HepG2 (cell line): ENCODE data around the gene CDK12. TPM values are rescaled to one million over a fixed set of nuclear protein-coding genes. Genes with fewer than 3 reads are reported as not detected.

ENCODE experiments used
- CEBPG ChIP-seq: IDR thresholded peaks from 2 replicates; pipeline ENCODE4 v1.6.1; 2016
- CHD2 ChIP-seq: IDR thresholded peaks from 2 replicates; pipeline ENCODE4 v1.6.1; 2011; ENCODE audit warnings: low read depth, low read length, improper control_type of control experiment
- HCFC1 ChIP-seq: fragments of 150-350 bp; IDR thresholded peaks from 2 replicates; pipeline ENCODE4 v1.6.1; 2014; ENCODE audit warnings: low read depth, low read length
- KAT8 ChIP-seq: IDR thresholded peaks from 2 replicates; pipeline ENCODE4 v1.6.1; 2016; ENCODE audit warnings: missing genetic modification reagents, missing compliant biosample characterization
- MIER3 ChIP-seq: IDR thresholded peaks from 2 replicates; pipeline ENCODE4 v1.6.1; 2016; ENCODE audit warnings: missing compliant biosample characterization, borderline replicate concordance
- MXI1 ChIP-seq: IDR thresholded peaks from 3 replicates; pipeline ENCODE4 v1.6.1; 2012; ENCODE audit warnings: low read depth, low read length, inconsistent platforms, borderline replicate concordance
- NRL ChIP-seq: sonication (generic); formaldehyde crosslinking; IDR thresholded peaks from 2 replicates; pipeline ENCODE4 v1.5.0; 2020; ENCODE audit warnings: missing genetic modification reagents, mild to moderate bottlenecking, moderate library complexity, borderline replicate concordance
- REXO4 ChIP-seq: sonication (generic); formaldehyde crosslinking; IDR thresholded peaks from 2 replicates; pipeline ENCODE4 v1.8.0; 2022; ENCODE audit warnings: missing genetic modification reagents, mild to moderate bottlenecking, borderline replicate concordance
- SALL1 ChIP-seq: sonication (generic); formaldehyde crosslinking; IDR thresholded peaks from 2 replicates; pipeline ENCODE4 v1.8.0; 2022; ENCODE audit warnings: mild to moderate bottlenecking, missing genetic modification reagents
- SIX1 ChIP-seq: sonication (generic); formaldehyde crosslinking; IDR thresholded peaks from 2 replicates; pipeline ENCODE4 v1.4.0; 2020; ENCODE audit warnings: missing genetic modification reagents, borderline replicate concordance
- SPEN ChIP-seq: sonication (generic); formaldehyde crosslinking; IDR thresholded peaks from 2 replicates; pipeline ENCODE4 v1.5.1; 2020; ENCODE audit warnings: low read depth, mild to moderate bottlenecking, missing genetic modification reagents
- TAF15 ChIP-seq: fragments of 200-400 bp; formaldehyde crosslinking; IDR thresholded peaks from one replicate; pipeline ENCODE4 v1.6.1; 2018; ENCODE audit warnings: mild to moderate bottlenecking, low read depth, low read length; ENCODE audit not compliant: poor library complexity, severe bottlenecking
- ZFP62 ChIP-seq: sonication (generic); formaldehyde crosslinking; IDR thresholded peaks from 2 replicates; pipeline ENCODE4 v1.4.0; 2020; ENCODE audit warnings: missing genetic modification reagents
- ZHX2 ChIP-seq, 2 experiments: sonication (generic) in 1 of 2; formaldehyde crosslinking in 1 of 2; IDR thresholded peaks; 2 replicates each; pipeline versions ENCODE4 v1.6.1 to v1.9.0; 2014 to 2022; ENCODE audit warnings: antibody characterized with exemption in 1 of 2, borderline replicate concordance in 1 of 2, inconsistent platforms in 1 of 2, low read depth in 1 of 2, missing genetic modification reagents in 1 of 2
- ZNF501 ChIP-seq: sonication (generic); formaldehyde crosslinking; IDR thresholded peaks from 2 replicates; pipeline ENCODE4 v1.5.1; 2020; ENCODE audit warnings: mild to moderate bottlenecking, moderate library complexity, missing genetic modification reagents
- ZNF737 ChIP-seq: sonication (generic); formaldehyde crosslinking; IDR thresholded peaks from 2 replicates; pipeline ENCODE4 v1.5.0; 2020; ENCODE audit warnings: missing genetic modification reagents, mild to moderate bottlenecking, borderline replicate concordance
- ZNF772 ChIP-seq: sonication (generic); formaldehyde crosslinking; IDR thresholded peaks from 2 replicates; pipeline ENCODE4 v1.5.0; 2020; ENCODE audit warnings: mild to moderate bottlenecking, missing genetic modification reagents
- ZZZ3 ChIP-seq: sonication (generic); formaldehyde crosslinking; IDR thresholded peaks from 2 replicates; pipeline ENCODE4 v1.4.0; 2020; ENCODE audit warnings: missing genetic modification reagents, mild to moderate bottlenecking, borderline replicate concordance
- polyA plus RNA-seq, 8 experiments: library from polyadenylated mRNA; depleted of rRNA in 3 of 8; stranded (reverse) in 7 of 8; unstranded in 1 of 8; fragments of >200 nt; fragmentation: Illumina TruSeq in 4 of 8; extraction: Trizol in 4 of 8; gene quantifications; 2 replicates each; pipeline versions ENCODE4 v1.2.1 to v1.2.3, GENCODE V29; 2011 to 2016; ENCODE audit warnings: low read depth in 4 of 8, missing spikeins in 1 of 8, mixed read lengths in 1 of 8; ENCODE audit not compliant: insufficient read depth in 1 of 8
- total RNA-seq, 5 experiments: library from RNA; depleted of rRNA; stranded (reverse); fragments of >200 nt; fragmentation: Illumina TruSeq; extraction: Trizol; gene quantifications; 2 replicates each; pipeline ENCODE4 v1.2.3, GENCODE V29; 2016; ENCODE audit warnings: low read depth in 1 of 5
- TF ChIP-seq, protein P1 (sequence below): sonication (generic); formaldehyde crosslinking; IDR thresholded peaks from 2 replicates; pipeline ENCODE4 v1.4.0; 2020; ENCODE audit warnings: missing genetic modification reagents

The CDK12 gene
- total and polyA plus RNA-seq, 2 of the 13 experiments (the other 11 are each of a cell fraction or from before 2014, with no cell fraction given): 24.0 to 88.6 TPM

GRCh38 chr17:39547713-39548478, 86.6 kb downstream of the CDK12 start (continued):
- TF ChIP-seq ZNF501 (CRISPR knock-in tag) (peak; percentile 50; the same call in 1 of the 2 replicates), CHD2 (no peak), ZNF772 (0 out of 2 replicates have a peak, but pooled peaks have one; percentile 36), SALL1 (0 out of 2 replicates have a peak, but pooled peaks have one; percentile 21), REXO4 (CRISPR knock-in tag) (no peak), KAT8 (CRISPR knock-in tag) (0 out of 2 replicates have a peak, but pooled peaks have one; percentile 32), ZFP62 (CRISPR knock-in tag) (no peak), SPEN (CRISPR knock-in tag) (peak; percentile 43; the same call in 1 of the 2 replicates), MIER3 (no peak), CEBPG (CRISPR knock-in tag) (0 out of 2 replicates have a peak, but pooled peaks have one; percentile 6), TAF15 (no peak), HCFC1 (no peak), SIX1 (no peak), ZNF737 (CRISPR knock-in tag) (no peak), ZHX2 (IDR thresholded peaks at IDR 0.05; ENCODE audit: low read depth) (no peak), ZHX2 (CRISPR knock-in tag; IDR thresholded peaks at IDR 0.05; ENCODE audit: borderline replicate concordance) (no peak), ZZZ3 (CRISPR knock-in tag) (no peak), NRL (CRISPR knock-in tag) (0 out of 2 replicates have a peak, but pooled peaks have one; percentile 8), MXI1 (no peak)
- TF ChIP-seq, protein P1, sequence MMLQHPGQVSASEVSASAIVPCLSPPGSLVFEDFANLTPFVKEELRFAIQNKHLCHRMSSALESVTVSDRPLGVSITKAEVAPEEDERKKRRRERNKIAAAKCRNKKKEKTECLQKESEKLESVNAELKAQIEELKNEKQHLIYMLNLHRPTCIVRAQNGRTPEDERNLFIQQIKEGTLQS (CRISPR knock-in tag): no peak
